ENCODE data around the gene SEZ6L2. TPM values are rescaled to one million over a fixed set of nuclear protein-coding genes. Genes with fewer than 3 reads are reported as not detected.

SEZ6L2 gene
- total RNA-seq, 1 experiment from 2014 or later, result 70.7 TPM

GRCh38 chr16:29922986-29923501 lies 23.7 kb upstream of the SEZ6L2 start:
- ChIA-PET POLR2A (interaction anchor here (0.9 kb wide), 2 partner anchors 22 to 50 kb away, joined by 5 to 6 read pairs; partner anchors contain the start of gene TAOK2), CTCF (no interaction called here)
- intact Hi-C loops (cut with micrococcal nuclease; ENCODE audit: unreplicated experiment) (no loop called here), in situ Hi-C loops (cut with HindIII; ENCODE audit: low pct_unique_long_range_greater_than_20kb, low sequenced_read_pairs) (no loop called here)
- H3K27ac ChIP-seq (ENCODE audit: low read length), result no peak overlapping the region
- TF ChIP-seq REST (IDR thresholded peaks at IDR 0.05; ENCODE audit: insufficient read depth in 1 of 2, low read depth in 2 of 2, low read length in 1 of 2) (no peak), POLR2AphosphoS5 (IDR thresholded peaks at IDR 0.05; ENCODE audit: low read depth, low read length) (no peak), CTCF (IDR thresholded peaks at IDR 0.05) (no peak), SIN3A (IDR thresholded peaks at IDR 0.05; ENCODE audit: borderline replicate concordance, insufficient read depth, low read depth, low read length) (no peak), TCF7L2 (IDR thresholded peaks at IDR 0.05; ENCODE audit: low read depth, low read length) (no peak)
- no TSS peak for BruUV-seq (replicated peaks)
- no peaks in the 10 kb centered on the region for H3K9me3 ChIP-seq (ENCODE audit: control insufficient read depth, insufficient read depth, low read depth, low read length)
- H3K36me3 ChIP-seq (ENCODE audit: control insufficient read depth, insufficient read depth, low read length), result peaks cover 12% of the 10 kb centered on the region; the same call in 1 of the 2 replicates
- peaks cover 14% of the 10 kb centered on the region for H3K4me1 ChIP-seq (ENCODE audit: control insufficient read depth, insufficient read depth, low read length)
- no peak for ATAC-seq
- H3K4me3 ChIP-seq (ENCODE audit: low read depth in 2 of 2, low read length in 2 of 2), result no peak overlapping the region
- no peak for DNase-seq (ENCODE audit: low read depth, low spot score)
- no peaks in the 10 kb centered on the region for H3K27me3 ChIP-seq (ENCODE audit: control insufficient read depth, insufficient read depth, low read length)

GRCh38 chr16:29922326-29922725 lies 23.0 kb upstream of the SEZ6L2 start:
- H3K4me1 ChIP-seq (ENCODE audit: control insufficient read depth, insufficient read depth, low read length), result peaks cover 13% of the 10 kb centered on the region
- no peak overlapping the region for H3K4me3 ChIP-seq (ENCODE audit: low read depth in 2 of 2, low read length in 2 of 2)
- TF ChIP-seq POLR2AphosphoS5 (IDR thresholded peaks at IDR 0.05; ENCODE audit: low read depth, low read length), result no peak
- no peak for TF ChIP-seq REST (IDR thresholded peaks at IDR 0.05; ENCODE audit: insufficient read depth in 1 of 2, low read depth in 2 of 2, low read length in 1 of 2)
- no peak for TF ChIP-seq CTCF (IDR thresholded peaks at IDR 0.05)
- TF ChIP-seq TCF7L2 (IDR thresholded peaks at IDR 0.05; ENCODE audit: low read depth, low read length), result no peak
- TF ChIP-seq SIN3A (IDR thresholded peaks at IDR 0.05; ENCODE audit: borderline replicate concordance, insufficient read depth, low read depth, low read length), result no peak
- ATAC-seq, result no peak
- no TSS peak for BruUV-seq (replicated peaks)
- no peaks in the 10 kb centered on the region for H3K27me3 ChIP-seq (ENCODE audit: control insufficient read depth, insufficient read depth, low read length)
- POLR2A ChIA-PET, result interaction anchor here (0.9 kb wide), 2 partner anchors 21 to 51 kb away, joined by 5 to 6 read pairs; partner anchors contain the start of gene TAOK2
- no peak for DNase-seq (ENCODE audit: low read depth, low spot score)
- CTCF ChIA-PET, result no interaction called here
- intact Hi-C loops (cut with micrococcal nuclease; ENCODE audit: unreplicated experiment), result no loop called here
- in situ Hi-C loops (cut with HindIII; ENCODE audit: low pct_unique_long_range_greater_than_20kb, low sequenced_read_pairs), result no loop called here
- no peak overlapping the region for H3K27ac ChIP-seq (ENCODE audit: low read length)
- peaks cover 15% of the 10 kb centered on the region; the same call in 1 of the 2 replicates for H3K36me3 ChIP-seq (ENCODE audit: control insufficient read depth, insufficient read depth, low read length)
- no peaks in the 10 kb centered on the region for H3K9me3 ChIP-seq (ENCODE audit: control insufficient read depth, insufficient read depth, low read depth, low read length)
